ENCODE measurements around the gene SERPINB6. TPM values are rescaled to one million over a fixed set of nuclear protein-coding genes. Genes with fewer than 3 reads are reported as not detected.
"Not testable (repeated sequence)": the region's sequence is repeated elsewhere in the genome, so short reads cannot be mapped to it uniquely, and the experiment has no call there.

The SERPINB6 gene
- total RNA-seq, 1 experiment from 2014 or later: 63.8 TPM

GRCh38 chr6:2984738-2985406, 13.5 kb upstream of the SERPINB6 start:
- in situ Hi-C loops (cut with HindIII; ENCODE audit: low pct_unique_long_range_greater_than_20kb, low sequenced_read_pairs): no loop called here
- DNase-seq (ENCODE audit: low read depth, low spot score): no peak

- in situ Hi-C loops (cut with HindIII; ENCODE audit: low pct_unique_long_range_greater_than_20kb, low sequenced_read_pairs): no loop called here
- DNase-seq (ENCODE audit: low read depth, low spot score): no peak
Measured at GRCh38 chr6:2982426-2983117, 11.2 kb upstream of the SERPINB6 start.

- no peak for DNase-seq (ENCODE audit: low read depth, low spot score)
- in situ Hi-C loops (cut with HindIII; ENCODE audit: low pct_unique_long_range_greater_than_20kb, low sequenced_read_pairs): no loop called here
Measured at GRCh38 chr6:2980465-2980855, 9.1 kb upstream of the SERPINB6 start.

- peak; percentile 28 for DNase-seq (ENCODE audit: low read depth, low spot score)
- in situ Hi-C loops (cut with HindIII; ENCODE audit: low pct_unique_long_range_greater_than_20kb, low sequenced_read_pairs): no loop called here
Measured at GRCh38 chr6:2979819-2980464, 8.6 kb upstream of the SERPINB6 start.

- DNase-seq (ENCODE audit: low read depth, low spot score): no peak
- in situ Hi-C loops (cut with HindIII; ENCODE audit: low pct_unique_long_range_greater_than_20kb, low sequenced_read_pairs): no loop called here
Measured at GRCh38 chr6:2978923-2979322, 7.6 kb upstream of the SERPINB6 start.

GRCh38 chr6:2977799-2978590, 6.6 kb upstream of the SERPINB6 start:
- no peak for DNase-seq (ENCODE audit: low read depth, low spot score)
- in situ Hi-C loops (cut with HindIII; ENCODE audit: low pct_unique_long_range_greater_than_20kb, low sequenced_read_pairs): no loop called here

- in situ Hi-C loops (cut with HindIII; ENCODE audit: low pct_unique_long_range_greater_than_20kb, low sequenced_read_pairs): no loop called here
- no peak for DNase-seq (ENCODE audit: low read depth, low spot score)
Measured at GRCh38 chr6:2977290-2977689, 5.9 kb upstream of the SERPINB6 start.

- no peak for DNase-seq (ENCODE audit: low read depth, low spot score)
- in situ Hi-C loops (cut with HindIII; ENCODE audit: low pct_unique_long_range_greater_than_20kb, low sequenced_read_pairs): no loop called here
Measured at GRCh38 chr6:2976571-2977085, 5.3 kb upstream of the SERPINB6 start.

GRCh38 chr6:2976060-2976459, 4.7 kb upstream of the SERPINB6 start:
- in situ Hi-C loops (cut with HindIII; ENCODE audit: low pct_unique_long_range_greater_than_20kb, low sequenced_read_pairs): no loop called here
- no peak for DNase-seq (ENCODE audit: low read depth, low spot score)

- no peak for DNase-seq (ENCODE audit: low read depth, low spot score)
- in situ Hi-C loops (cut with HindIII; ENCODE audit: low pct_unique_long_range_greater_than_20kb, low sequenced_read_pairs): no loop called here
Measured at GRCh38 chr6:2973676-2974075, 2.3 kb upstream of the SERPINB6 start.

- DNase-seq (ENCODE audit: low read depth, low spot score); in situ Hi-C loops (cut with HindIII; ENCODE audit: low pct_unique_long_range_greater_than_20kb, low sequenced_read_pairs): not testable (repeated sequence)
Measured at GRCh38 chr6:2973180-2973579, 1.8 kb upstream of the SERPINB6 start.

- DNase-seq (ENCODE audit: low read depth, low spot score); in situ Hi-C loops (cut with HindIII; ENCODE audit: low pct_unique_long_range_greater_than_20kb, low sequenced_read_pairs): not testable (repeated sequence)
Measured at GRCh38 chr6:2972685-2973084, 1.3 kb upstream of the SERPINB6 start.

- in situ Hi-C loops (cut with HindIII; ENCODE audit: low pct_unique_long_range_greater_than_20kb, low sequenced_read_pairs); DNase-seq (ENCODE audit: low read depth, low spot score): not testable (repeated sequence)
Measured at GRCh38 chr6:2972219-2972487, 786 bp upstream of the SERPINB6 start.

- peak; percentile 73 for DNase-seq (ENCODE audit: low read depth, low spot score)
- in situ Hi-C loops (cut with HindIII; ENCODE audit: low pct_unique_long_range_greater_than_20kb, low sequenced_read_pairs): no loop called here
Measured at GRCh38 chr6:2970753-2971419, 481 bp downstream of the SERPINB6 start.

- in situ Hi-C loops (cut with HindIII; ENCODE audit: low pct_unique_long_range_greater_than_20kb, low sequenced_read_pairs): no loop called here
- DNase-seq (ENCODE audit: low read depth, low spot score): peak; percentile 18
Measured at GRCh38 chr6:2970034-2970685, 1.2 kb downstream of the SERPINB6 start.

GRCh38 chr6:2969549-2969948, 1.8 kb downstream of the SERPINB6 start:
- in situ Hi-C loops (cut with HindIII; ENCODE audit: low pct_unique_long_range_greater_than_20kb, low sequenced_read_pairs): no loop called here
- DNase-seq (ENCODE audit: low read depth, low spot score): no peak

- in situ Hi-C loops (cut with HindIII; ENCODE audit: low pct_unique_long_range_greater_than_20kb, low sequenced_read_pairs): no loop called here
- no peak for DNase-seq (ENCODE audit: low read depth, low spot score)
Measured at GRCh38 chr6:2968600-2969135, 2.7 kb downstream of the SERPINB6 start.
